ENCODE results near the gene GJB1.

- TF ChIP-seq CTCF (IDR thresholded peaks at IDR 0.05; ENCODE audit: poor library complexity, severe bottlenecking) (no peak), REST (IDR thresholded peaks at IDR 0.05; ENCODE audit: borderline replicate concordance) (no peak), TAF1 (IDR thresholded peaks at IDR 0.05; ENCODE audit: low read depth) (no peak)
Observed at GRCh38 chrX:71181558-71181909, 41.5 kb upstream of the GJB1 start.
